Measurements from ENCODE around the gene RPTOR. TPM values are rescaled to one million over a fixed set of nuclear protein-coding genes. Genes with fewer than 3 reads are reported as not detected.

The RPTOR gene
- total and polyA plus RNA-seq, 4 donors: 12.4 to 46.1 (median 29.7) TPM

- H3K9ac ChIP-seq (ENCODE audit: insufficient read depth in 1 of 2, low read length in 2 of 2): no peak overlapping the region
- WGBS, 2 donors: 91 to 95% methylated on average over 13 of the region's 13 CpGs
- no peak overlapping the region for H3K4me3 ChIP-seq
- H3K9me3 ChIP-seq (ENCODE audit: control insufficient read depth in 4 of 4, insufficient read depth in 3 of 4, low read length in 3 of 4): peaks cover 0 to 5% (median 2%) of the 10 kb centered on the region in 4 donors
- H3K4me1 ChIP-seq (ENCODE audit: control insufficient read depth in 5 of 5, insufficient read depth in 5 of 5, low read length in 5 of 5): peaks cover 0 to 3% (median 2%) of the 10 kb centered on the region in 5 donors
- H3K36me3 ChIP-seq (ENCODE audit: control insufficient read depth in 4 of 4, insufficient read depth in 4 of 4, low read length in 4 of 4): no peaks in the 10 kb centered on the region
- no peaks in the 10 kb centered on the region for H3K27me3 ChIP-seq (ENCODE audit: control insufficient read depth in 3 of 3, insufficient read depth in 3 of 3, low read length in 2 of 3)
- no peak overlapping the region for H3K27ac ChIP-seq (ENCODE audit: low read depth in 1 of 2, low read length in 1 of 2)
- DNase-seq: no peak
- TF ChIP-seq CTCF (IDR thresholded peaks at IDR 0.05; ENCODE audit: control extremely low read depth, extremely low read depth): no peak
- ATAC-seq (ENCODE audit: insufficient read depth, low FRiP score): no peak
Observed at GRCh38 chr17:81012574-81013447, 468.2 kb downstream of the RPTOR start.

- Histone ChIP-seq H3K9me3 (ENCODE audit: control insufficient read depth in 4 of 4, insufficient read depth in 3 of 4, low read length in 3 of 4) (peaks cover 0 to 5% (median 2%) of the 10 kb centered on the region in 4 donors), H3K27me3 (ENCODE audit: control insufficient read depth in 3 of 3, insufficient read depth in 3 of 3, low read length in 2 of 3) (no peaks in the 10 kb centered on the region), H3K4me1 (ENCODE audit: control insufficient read depth in 5 of 5, insufficient read depth in 5 of 5, low read length in 5 of 5) (peaks cover 0 to 12% (median 7%) of the 10 kb centered on the region in 5 donors), H3K27ac (ENCODE audit: low read depth in 1 of 2, low read length in 1 of 2) (no peak overlapping the region), H3K36me3 (ENCODE audit: control insufficient read depth in 4 of 4, insufficient read depth in 4 of 4, low read length in 4 of 4) (no peaks in the 10 kb centered on the region), H3K9ac (ENCODE audit: insufficient read depth in 1 of 2, low read length in 2 of 2) (no peak overlapping the region), H3K4me3 (no peak overlapping the region)
- no peak for TF ChIP-seq CTCF (IDR thresholded peaks at IDR 0.05; ENCODE audit: control extremely low read depth, extremely low read depth)
- ATAC-seq (ENCODE audit: insufficient read depth, low FRiP score) (no peak), DNase-seq (no peak)
- 75 to 78% methylated on average over 6 of the region's 6 CpGs for WGBS, 2 donors
Observed at GRCh38 chr17:81013642-81014041, 469.0 kb downstream of the RPTOR start.

- Histone ChIP-seq H3K4me1 (ENCODE audit: control insufficient read depth in 5 of 5, insufficient read depth in 5 of 5, low read length in 5 of 5) (peaks cover 0 to 14% (median 7%) of the 10 kb centered on the region in 5 donors), H3K9me3 (ENCODE audit: control insufficient read depth in 4 of 4, insufficient read depth in 3 of 4, low read length in 3 of 4) (peaks cover 0 to 5% (median 2%) of the 10 kb centered on the region in 4 donors), H3K36me3 (ENCODE audit: control insufficient read depth in 4 of 4, insufficient read depth in 4 of 4, low read length in 4 of 4) (no peaks in the 10 kb centered on the region), H3K27me3 (ENCODE audit: control insufficient read depth in 3 of 3, insufficient read depth in 3 of 3, low read length in 2 of 3) (no peaks in the 10 kb centered on the region), H3K27ac (ENCODE audit: low read depth in 1 of 2, low read length in 1 of 2) (no peak overlapping the region), H3K9ac (ENCODE audit: insufficient read depth in 1 of 2, low read length in 2 of 2) (no peak overlapping the region), H3K4me3 (no peak overlapping the region)
- ATAC-seq (ENCODE audit: insufficient read depth, low FRiP score): no peak
- no peak for TF ChIP-seq CTCF (IDR thresholded peaks at IDR 0.05; ENCODE audit: control extremely low read depth, extremely low read depth)
- 87 to 92% methylated on average over 1 of the region's 1 CpG for WGBS, 2 donors
- no peak for DNase-seq
Observed at GRCh38 chr17:81015136-81015535, 470.5 kb downstream of the RPTOR start.

Small RNA genes within 50 kb of the gene (small RNA-seq; reads per million reads assigned to genes)
- not detected for gene AC120024.2 (ENCODE audit: low replicate concordance)
- gene AC120024.3 (ENCODE audit: low replicate concordance): not detected

Other genes with a start within 250 kb of the RPTOR start
- 10 to 100 TPM; 21.7 to 28.8 TPM for gene ENDOV, start 129.7 kb upstream of the RPTOR start, total RNA-seq
- 10 to 100 TPM; 11.8 to 23.0 TPM for gene ENDOV, start 129.7 kb upstream of the RPTOR start, polyA plus RNA-seq
- 1 to 10 TPM; 1.8 to 7.5 TPM for gene NPTX1, start 68.2 kb upstream of the RPTOR start, total RNA-seq
- under 1 TPM; 0.56 to 0.57 TPM for gene NPTX1, start 68.2 kb upstream of the RPTOR start, polyA plus RNA-seq

Data from lung (tissue), 13 donors.